ENCODE results near the gene PSTPIP2. TPM values are rescaled to one million over a fixed set of nuclear protein-coding genes. Genes with fewer than 3 reads are reported as not detected.

The PSTPIP2 gene
- total and polyA plus RNA-seq, 9 of the 15 experiments (the other 6 are each of a cell fraction or from before 2014, with no cell fraction given) = 14.0 to 45.7 (median 27.1) TPM

- TF ChIP-seq PBX2 (CRISPR knock-in tag; IDR thresholded peaks at IDR 0.05; ENCODE audit: low read depth) (no peak), PBX2 (tag; conservative IDR thresholded peaks at IDR 0.05; ENCODE audit: low read depth) (no peak), DPF2 (IDR thresholded peaks at IDR 0.05) (peak; percentile 32; the same call in 1 of the 2 replicates), NR1H2 (CRISPR knock-in tag; IDR thresholded peaks at IDR 0.05) (no peak), E2F8 (IDR thresholded peaks at IDR 0.05; ENCODE audit: low read depth, partially characterized antibody) (no peak), CXXC5 (CRISPR knock-in tag; IDR thresholded peaks at IDR 0.05) (no peak), GTF2E2 (tag; IDR thresholded peaks at IDR 0.05) (no peak), HNRNPLL (IDR thresholded peaks at IDR 0.05; ENCODE audit: low read depth, low read length, poor library complexity, severe bottlenecking) (no peak), ZKSCAN8 (CRISPR knock-in tag; IDR thresholded peaks at IDR 0.05) (no peak), PATZ1 (CRISPR knock-in tag; IDR thresholded peaks at IDR 0.05; ENCODE audit: borderline replicate concordance) (no peak), ATF3 (IDR thresholded peaks at IDR 0.05) (no peak), ATF3 (CRISPR knock-in tag; conservative IDR thresholded peaks at IDR 0.05) (no peak), NR2F6 (CRISPR knock-in tag; IDR thresholded peaks at IDR 0.05) (no peak), ARID1B (IDR thresholded peaks at IDR 0.05) (peak; percentile 48), DACH1 (IDR thresholded peaks at IDR 0.05; ENCODE audit: partially characterized antibody) (peak; percentile 10), SMARCE1 (IDR thresholded peaks at IDR 0.05) (no peak), POLR2AphosphoS5 (IDR thresholded peaks at IDR 0.05; ENCODE audit: control insufficient read depth, insufficient read depth, low read depth, low read length) (no peak), ERF (CRISPR knock-in tag; IDR thresholded peaks at IDR 0.05) (no peak), CREB3L1 (IDR thresholded peaks at IDR 0.05; ENCODE audit: borderline replicate concordance, low read depth) (no peak), CBX3 (IDR thresholded peaks at IDR 0.05; ENCODE audit: borderline replicate concordance in 1 of 2, low read length in 2 of 2) (no peak)
Measured at GRCh38 chr18:46010050-46010449, 62.0 kb downstream of the PSTPIP2 start (continued).
